ENCODE results near the gene AGBL1. TPM values are rescaled to one million over a fixed set of nuclear protein-coding genes. Genes with fewer than 3 reads are reported as not detected.

Gene AGBL1
- total RNA-seq, 1 donor from 2014 or later = not detected

DNA sequence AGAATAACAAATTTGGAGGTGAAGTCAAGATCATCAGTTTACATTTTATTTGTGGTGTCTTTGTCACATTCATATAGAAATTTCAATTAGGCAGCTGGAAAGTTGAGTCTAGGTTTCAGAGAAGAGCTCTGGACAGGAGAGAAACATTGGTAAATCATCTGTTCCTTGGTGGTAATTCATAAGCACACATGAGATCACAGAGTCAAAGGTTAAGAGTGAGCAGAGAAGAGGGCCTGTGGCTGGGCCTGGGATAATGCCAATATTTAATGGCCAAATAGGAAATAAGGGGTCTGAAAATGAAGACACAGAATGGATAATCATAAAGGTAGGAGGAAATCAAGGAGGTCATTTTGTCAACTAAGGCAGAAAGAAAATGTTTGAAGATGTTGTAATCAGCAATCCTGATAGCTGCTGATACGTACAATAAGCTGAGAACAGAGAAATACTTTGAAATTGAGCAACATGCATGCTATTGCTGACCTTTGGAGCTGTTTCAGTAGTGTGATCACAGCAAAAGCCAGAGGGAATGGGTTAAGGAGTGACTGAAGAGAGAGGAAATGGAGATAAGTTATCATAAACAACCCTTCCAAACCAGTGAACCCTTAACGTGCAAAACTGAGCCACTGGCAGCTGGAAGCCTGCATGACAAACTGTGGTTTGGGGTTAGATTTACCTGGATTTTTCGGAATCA is 692.8 kb downstream of the AGBL1 start:
- Histone ChIP-seq H3K36me3 (no peaks in the 10 kb centered on the region), H3K4me3 (no peak overlapping the region)
- DNase-seq = no peak

GRCh38 chr15:86773736-86774135 is 694.1 kb downstream of the AGBL1 start:
- intact Hi-C loops (cut with micrococcal nuclease) = no loop called here
- Histone ChIP-seq H3K4me3 (no peak overlapping the region), H3K4me1 (no peaks in the 10 kb centered on the region), H3K27me3 (ENCODE audit: low read depth) (no peaks in the 10 kb centered on the region), H3K36me3 (no peaks in the 10 kb centered on the region), H3K9me3 (replicated peaks) (no peaks in the 10 kb centered on the region), H3K27ac (replicated peaks) (no peak overlapping the region)
- DNase-seq = no peak
- TF ChIP-seq, protein P1, sequence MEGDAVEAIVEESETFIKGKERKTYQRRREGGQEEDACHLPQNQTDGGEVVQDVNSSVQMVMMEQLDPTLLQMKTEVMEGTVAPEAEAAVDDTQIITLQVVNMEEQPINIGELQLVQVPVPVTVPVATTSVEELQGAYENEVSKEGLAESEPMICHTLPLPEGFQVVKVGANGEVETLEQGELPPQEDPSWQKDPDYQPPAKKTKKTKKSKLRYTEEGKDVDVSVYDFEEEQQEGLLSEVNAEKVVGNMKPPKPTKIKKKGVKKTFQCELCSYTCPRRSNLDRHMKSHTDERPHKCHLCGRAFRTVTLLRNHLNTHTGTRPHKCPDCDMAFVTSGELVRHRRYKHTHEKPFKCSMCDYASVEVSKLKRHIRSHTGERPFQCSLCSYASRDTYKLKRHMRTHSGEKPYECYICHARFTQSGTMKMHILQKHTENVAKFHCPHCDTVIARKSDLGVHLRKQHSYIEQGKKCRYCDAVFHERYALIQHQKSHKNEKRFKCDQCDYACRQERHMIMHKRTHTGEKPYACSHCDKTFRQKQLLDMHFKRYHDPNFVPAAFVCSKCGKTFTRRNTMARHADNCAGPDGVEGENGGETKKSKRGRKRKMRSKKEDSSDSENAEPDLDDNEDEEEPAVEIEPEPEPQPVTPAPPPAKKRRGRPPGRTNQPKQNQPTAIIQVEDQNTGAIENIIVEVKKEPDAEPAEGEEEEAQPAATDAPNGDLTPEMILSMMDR (IDR thresholded peaks at IDR 0.05; ENCODE audit: borderline replicate concordance) = no peak

More for the DNA sequence above, 692.8 kb downstream of the AGBL1 start:
- Histone ChIP-seq H3K4me1 (no peaks in the 10 kb centered on the region), H3K27ac (replicated peaks) (no peak overlapping the region), H3K9me3 (replicated peaks) (no peaks in the 10 kb centered on the region), H3K27me3 (ENCODE audit: low read depth) (no peaks in the 10 kb centered on the region)
- intact Hi-C loops (cut with micrococcal nuclease) = no loop called here
- TF ChIP-seq, protein P1 (IDR thresholded peaks at IDR 0.05; ENCODE audit: borderline replicate concordance) = no peak

- TF ChIP-seq, protein P1 (IDR thresholded peaks at IDR 0.05; ENCODE audit: borderline replicate concordance) = no peak
- H3K36me3 ChIP-seq = no peaks in the 10 kb centered on the region
- no peaks in the 10 kb centered on the region for H3K27me3 ChIP-seq (ENCODE audit: low read depth)
- H3K9me3 ChIP-seq (replicated peaks) = no peaks in the 10 kb centered on the region
- no peaks in the 10 kb centered on the region for H3K4me1 ChIP-seq
- no peak for DNase-seq
- no peak overlapping the region for H3K27ac ChIP-seq (replicated peaks)
- H3K4me3 ChIP-seq = no peak overlapping the region
- intact Hi-C loops (cut with micrococcal nuclease) = no loop called here
These were observed 696.5 kb downstream of the AGBL1 start for GRCh38 chr15:86776145-86776544.

GRCh38 chr15:86796521-86796920 is 716.9 kb downstream of the AGBL1 start:
- Histone ChIP-seq H3K27me3 (ENCODE audit: low read depth) (no peaks in the 10 kb centered on the region), H3K4me1 (peaks cover 3% of the 10 kb centered on the region), H3K36me3 (no peaks in the 10 kb centered on the region), H3K4me3 (no peak overlapping the region), H3K9me3 (replicated peaks) (no peaks in the 10 kb centered on the region), H3K27ac (replicated peaks) (no peak overlapping the region)
- intact Hi-C loops (cut with micrococcal nuclease) = no loop called here
- no peak for DNase-seq
- TF ChIP-seq, protein P1 (IDR thresholded peaks at IDR 0.05; ENCODE audit: borderline replicate concordance) = no peak

DNA sequence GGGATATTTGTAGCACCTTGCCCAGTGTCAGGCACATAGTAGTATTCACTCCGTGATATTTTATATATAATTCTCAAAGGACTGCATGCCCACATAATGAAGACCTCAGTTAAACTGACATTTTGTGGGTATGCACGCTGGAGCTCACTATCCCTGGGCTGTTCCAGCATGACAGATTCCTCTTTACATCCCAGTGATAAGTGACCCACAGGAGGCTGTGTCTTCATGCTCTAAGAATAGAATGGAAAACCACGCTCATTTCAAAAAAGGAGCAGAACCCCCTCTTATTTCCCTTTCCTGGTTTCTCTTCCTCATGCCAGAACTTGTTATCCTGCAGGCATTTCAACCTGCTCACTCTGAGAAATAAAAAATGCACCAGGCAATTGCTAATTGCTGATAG is 717.5 kb downstream of the AGBL1 start:
- Histone ChIP-seq H3K9me3 (replicated peaks) (no peaks in the 10 kb centered on the region), H3K36me3 (no peaks in the 10 kb centered on the region), H3K4me3 (no peak overlapping the region), H3K27ac (replicated peaks) (no peak overlapping the region), H3K4me1 (peaks cover 3% of the 10 kb centered on the region), H3K27me3 (ENCODE audit: low read depth) (no peaks in the 10 kb centered on the region)
- DNase-seq = no peak
- TF ChIP-seq, protein P1 (IDR thresholded peaks at IDR 0.05; ENCODE audit: borderline replicate concordance) = no peak
- intact Hi-C loops (cut with micrococcal nuclease) = no loop called here

Measured in left ventricle myocardium inferior (tissue), 1 donor.